ENCODE data around the gene CBX4.
"Not testable (repeated sequence)": the region's sequence is repeated elsewhere in the genome, so short reads cannot be mapped to it uniquely, and the experiment has no call there.

CBX4 gene

DNA sequence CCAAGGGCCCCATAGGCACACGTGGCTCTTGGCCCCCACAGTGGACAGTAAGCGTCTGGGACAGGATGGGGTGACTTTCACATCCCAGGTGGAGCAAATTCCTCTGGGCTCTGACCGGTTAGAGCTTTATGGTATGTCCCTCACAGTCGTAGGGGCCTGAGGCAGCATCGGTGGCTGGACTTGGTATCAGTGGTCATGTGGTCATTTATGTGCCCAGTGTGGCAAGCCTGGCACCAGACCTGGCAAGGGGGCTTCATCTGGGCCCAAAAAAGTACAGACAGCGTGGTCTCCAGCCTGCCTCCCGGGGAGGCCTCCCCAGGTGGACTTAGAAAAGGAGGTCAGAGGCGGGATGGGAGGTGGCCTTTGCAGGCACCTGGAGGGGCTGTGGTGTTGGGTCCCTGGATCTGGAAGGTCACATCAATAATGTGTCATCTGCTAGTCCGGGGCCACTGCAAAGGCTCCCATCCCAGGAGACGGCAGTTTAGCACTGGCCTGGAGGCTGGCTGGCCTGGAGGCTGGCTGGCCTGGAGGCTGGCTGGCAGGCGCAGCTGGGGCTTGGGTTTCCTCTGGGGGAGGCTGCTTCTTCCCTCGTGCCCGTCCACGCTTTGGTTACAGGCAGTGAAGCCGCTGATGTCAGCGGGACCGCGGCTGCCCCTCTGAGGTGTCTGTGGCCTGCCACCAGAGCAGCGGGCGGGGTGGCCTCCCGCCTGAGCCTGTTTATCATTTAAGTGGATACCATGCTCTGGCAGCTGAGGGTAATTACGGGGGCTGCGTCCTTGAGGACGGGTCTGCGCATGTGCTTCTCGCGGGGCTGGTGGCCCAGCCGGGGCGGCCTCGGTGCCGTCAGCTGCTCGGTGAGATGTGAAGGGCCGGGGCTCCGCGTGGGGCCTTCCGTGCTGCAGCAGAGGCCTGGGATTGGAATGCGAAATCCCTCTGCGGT, 20.7 kb upstream of the CBX4 start:
- no peak for DNase-seq

DNA sequence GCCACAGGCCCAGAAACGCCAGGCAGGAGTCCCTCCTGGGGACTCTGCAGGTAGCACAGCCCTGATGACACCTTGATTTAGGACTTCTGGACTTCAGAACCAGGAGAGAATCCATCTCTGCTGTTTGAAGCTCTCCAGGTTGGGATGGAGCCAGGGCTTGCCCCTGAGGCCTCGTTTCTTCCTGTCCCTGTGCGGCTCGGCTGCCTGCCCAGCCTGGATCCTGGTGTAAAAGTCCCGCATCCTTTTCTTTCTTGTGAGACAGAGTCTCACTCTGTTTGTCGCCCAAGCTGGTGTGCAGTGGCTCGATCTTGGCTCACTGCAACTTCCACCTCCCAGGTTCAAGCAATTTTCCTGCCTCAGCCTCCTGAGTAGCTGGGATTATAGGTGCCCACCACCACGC, 17.9 kb upstream of the CBX4 start:
- DNase-seq, result no peak

GRCh38 chr17:79855331-79856124, 16.3 kb upstream of the CBX4 start:
- no peak for DNase-seq

DNA sequence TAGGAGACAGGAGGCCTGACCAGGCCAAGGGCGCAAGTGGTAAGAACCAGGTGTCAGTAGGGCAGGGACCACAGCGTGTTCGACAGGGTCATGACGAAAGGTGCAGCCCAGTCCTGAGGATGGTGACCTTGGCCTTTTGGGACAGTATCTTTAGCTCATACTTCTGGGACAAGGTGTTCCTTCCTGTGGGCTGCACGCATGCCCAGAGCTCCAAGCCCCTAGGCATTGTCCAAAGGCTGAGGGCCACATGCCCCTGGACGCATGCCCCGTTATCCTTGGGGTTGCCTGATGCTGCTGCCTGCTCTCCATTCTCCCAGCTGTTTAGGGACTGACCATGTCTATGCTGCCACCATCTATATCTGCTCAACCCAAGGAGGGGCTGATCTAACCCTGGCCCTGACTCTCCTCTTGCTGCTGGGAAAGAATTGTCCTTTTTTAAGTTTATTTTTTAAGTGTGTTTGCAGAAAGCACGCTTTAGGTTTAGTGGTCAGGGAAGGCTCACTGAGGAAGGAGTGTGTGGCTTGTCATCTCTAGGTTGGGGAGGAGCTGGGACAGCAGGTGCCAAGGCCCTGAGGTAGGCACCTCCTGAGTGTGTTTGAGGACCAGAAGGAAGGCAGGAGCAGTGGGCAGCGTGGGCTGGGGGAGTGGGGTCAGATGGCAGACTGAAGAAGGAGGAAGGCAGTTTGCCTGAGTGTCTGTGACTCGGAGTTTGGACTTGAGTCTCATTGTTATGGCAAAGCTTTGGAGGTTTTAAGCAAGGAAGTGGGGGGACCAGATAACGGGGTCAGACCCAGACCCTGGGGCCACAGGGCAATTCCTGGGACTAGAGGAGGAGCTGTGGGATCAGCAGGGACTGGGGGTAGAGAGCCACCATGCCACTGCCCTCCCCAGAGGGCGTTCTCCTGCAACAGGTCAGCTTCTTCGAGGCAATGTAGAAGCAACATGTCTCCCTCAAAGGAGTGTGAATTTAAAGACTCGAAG, 15.1 kb upstream of the CBX4 start:
- no peak for DNase-seq

DNA sequence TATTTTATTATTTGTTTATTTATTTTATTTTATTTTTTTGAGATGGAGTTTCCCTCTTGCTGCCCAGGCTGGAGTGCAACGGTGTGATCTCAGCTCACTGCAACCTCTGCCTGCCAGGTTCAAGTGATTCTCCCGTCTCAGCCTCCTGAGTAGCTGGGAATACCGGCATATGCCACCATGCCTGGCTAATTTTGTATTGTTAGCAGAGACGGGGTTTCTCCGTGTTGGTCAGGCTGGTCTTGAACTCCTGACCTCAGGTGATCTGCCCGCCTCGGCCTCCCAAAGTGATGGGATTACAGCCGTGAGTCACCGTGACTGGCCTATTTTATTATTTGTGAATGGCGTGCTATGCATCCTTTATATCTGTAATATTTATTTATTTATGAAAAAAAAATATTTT, 13.9 kb upstream of the CBX4 start:
- DNase-seq, result not testable (repeated sequence)

GRCh38 chr17:79852748-79853147, 13.5 kb upstream of the CBX4 start:
- DNase-seq, result peak; percentile 18 to 78 (median 58)

GRCh38 chr17:79851461-79851817, 12.2 kb upstream of the CBX4 start:
- no peak for DNase-seq

DNA sequence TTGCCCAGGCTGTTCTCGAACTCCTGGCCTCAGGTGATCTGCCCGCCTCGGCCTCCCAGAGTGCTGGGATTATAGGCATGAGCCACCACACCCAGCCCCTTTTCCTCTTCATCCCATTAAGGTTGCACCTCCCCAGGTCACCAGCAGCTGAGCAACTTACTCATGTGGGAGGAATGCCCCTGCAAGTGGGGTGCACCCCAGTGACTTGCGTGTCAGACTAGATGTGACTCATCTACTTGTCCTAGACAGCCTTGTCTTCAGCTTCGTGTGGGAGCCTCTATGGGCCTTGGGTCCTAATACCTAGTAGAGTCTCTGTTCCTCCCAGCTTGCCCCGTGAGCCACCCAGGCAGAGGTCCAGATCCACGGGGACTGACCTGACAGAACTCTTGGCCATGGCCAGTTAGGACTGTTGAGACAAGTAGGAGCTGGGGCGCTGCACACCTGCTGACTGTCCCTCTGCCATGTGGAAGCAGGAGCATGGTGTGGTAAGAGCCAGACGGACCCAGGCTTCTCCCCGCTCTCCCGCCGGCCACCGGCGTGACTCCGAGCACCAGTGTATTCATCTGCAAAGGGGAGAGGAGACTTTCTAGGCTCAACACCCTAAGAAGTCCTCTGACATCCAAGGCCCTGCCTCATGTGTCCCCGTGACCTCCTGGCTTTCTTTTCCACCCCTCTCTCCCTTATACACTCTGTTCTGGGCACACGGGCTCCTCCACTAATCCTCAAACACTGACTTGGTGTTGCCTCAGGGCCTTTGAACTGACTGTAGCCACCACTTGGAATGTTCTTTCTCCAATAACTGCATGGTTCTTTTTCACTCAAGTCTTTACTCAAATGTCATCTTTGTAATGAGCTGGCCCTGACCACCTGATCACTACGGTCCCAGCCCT, 11.6 kb upstream of the CBX4 start:
- peak; percentile 38 to 70 (median 60) for DNase-seq

DNA sequence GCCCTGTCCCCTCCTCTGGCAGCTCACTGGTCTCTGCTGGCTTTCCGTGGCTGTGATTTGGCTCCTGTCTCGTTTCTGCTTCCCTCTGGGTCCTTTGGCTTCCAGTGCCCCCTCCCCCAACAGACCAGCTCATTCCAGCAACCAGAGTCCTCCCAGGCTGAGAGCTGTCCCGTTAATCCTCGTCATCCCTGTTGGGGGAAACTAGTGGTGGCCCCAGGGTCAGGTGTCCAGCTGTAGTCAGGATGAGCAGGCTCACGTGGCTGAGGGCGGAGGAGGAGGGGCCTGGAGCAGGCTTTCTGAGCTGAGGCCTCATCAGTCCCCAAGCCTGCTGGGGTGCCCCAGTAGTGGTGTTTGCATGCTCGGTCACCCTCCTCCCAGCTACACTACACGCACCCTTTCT, 10.7 kb upstream of the CBX4 start:
- no peak for DNase-seq

DNA sequence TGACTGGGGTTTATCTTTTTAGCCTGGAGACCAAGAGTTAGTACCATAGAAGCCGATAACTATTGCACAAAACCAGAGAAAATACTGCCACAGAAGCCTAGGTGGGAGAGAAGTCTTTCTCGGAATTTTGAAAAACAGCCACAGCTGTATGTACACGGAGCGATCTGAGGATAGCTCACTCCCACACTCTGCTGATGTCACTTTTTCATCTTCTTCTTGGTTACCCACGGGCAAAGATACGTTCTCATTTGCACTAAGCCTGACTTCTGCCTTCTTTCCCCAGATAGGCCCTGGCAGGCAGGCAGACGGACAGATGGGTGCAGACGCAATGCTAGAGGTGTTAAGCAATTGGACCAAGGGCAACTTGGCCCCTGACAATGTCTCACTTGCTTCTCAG, 9.1 kb upstream of the CBX4 start:
- DNase-seq, result no peak

GRCh38 chr17:79847698-79848369, 8.6 kb upstream of the CBX4 start:
- DNase-seq, result no peak

- peak; percentile 73 to 90 (median 86) for DNase-seq
Observed at GRCh38 chr17:79845601-79845949, 6.3 kb upstream of the CBX4 start.

- DNase-seq, result peak in 3 of 4 experiments; percentile 53 to 71 (median 58)
Observed at GRCh38 chr17:79844869-79845600, 5.8 kb upstream of the CBX4 start.

DNA sequence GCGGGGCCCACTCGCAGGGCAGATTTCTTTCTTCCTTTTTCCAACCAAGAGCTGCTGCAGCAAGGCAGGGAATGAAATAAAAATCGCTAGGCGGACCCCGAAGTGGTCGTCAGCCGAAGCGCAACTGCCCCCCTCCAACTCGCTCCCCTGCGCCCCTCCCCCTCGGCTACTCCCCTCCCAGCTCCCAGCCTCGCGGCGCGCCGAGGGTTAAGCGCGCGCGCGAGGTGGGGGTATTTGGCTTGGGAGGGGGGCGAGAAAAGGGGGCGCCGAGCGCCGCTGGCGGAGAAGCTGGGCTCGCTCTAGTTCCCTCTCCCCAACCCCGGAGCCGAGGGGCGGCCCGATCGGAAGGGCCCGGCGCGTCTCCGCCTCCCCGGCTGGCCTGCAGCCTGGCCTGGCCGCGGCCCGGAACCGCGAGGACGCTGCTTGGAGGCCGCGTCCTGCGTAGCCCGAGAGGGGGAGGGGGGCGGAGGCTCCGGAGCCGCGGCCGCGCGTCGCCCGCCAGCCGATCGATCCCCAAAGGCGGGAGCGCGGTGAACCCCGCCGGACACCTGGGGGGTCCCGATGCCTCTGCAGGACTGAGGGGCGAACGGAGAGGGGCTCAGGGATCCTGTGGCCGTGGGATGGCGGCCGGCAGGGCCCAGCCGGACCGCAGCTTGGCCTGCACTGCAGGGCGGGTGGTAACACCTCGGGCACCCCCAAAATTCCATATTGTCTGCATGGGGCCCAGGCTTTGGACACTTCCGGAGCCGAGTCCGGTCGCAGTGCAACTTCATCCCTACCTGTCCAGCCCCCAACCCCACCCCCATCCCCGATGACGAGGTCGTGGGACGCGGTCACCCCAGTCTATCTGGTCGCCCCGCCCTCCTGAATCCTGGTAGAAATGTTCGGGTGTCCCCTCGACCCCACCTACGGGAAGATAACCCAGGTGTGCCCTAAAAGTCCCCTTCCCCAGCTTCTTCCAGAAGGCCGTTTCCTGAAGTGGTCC, 4.9 kb upstream of the CBX4 start:
- DNase-seq, result peak; percentile 38 to 83 (median 66)

GRCh38 chr17:79843474-79843815, 4.2 kb upstream of the CBX4 start:
- DNase-seq, result peak in 1 of 4 experiments; percentile 46

DNA sequence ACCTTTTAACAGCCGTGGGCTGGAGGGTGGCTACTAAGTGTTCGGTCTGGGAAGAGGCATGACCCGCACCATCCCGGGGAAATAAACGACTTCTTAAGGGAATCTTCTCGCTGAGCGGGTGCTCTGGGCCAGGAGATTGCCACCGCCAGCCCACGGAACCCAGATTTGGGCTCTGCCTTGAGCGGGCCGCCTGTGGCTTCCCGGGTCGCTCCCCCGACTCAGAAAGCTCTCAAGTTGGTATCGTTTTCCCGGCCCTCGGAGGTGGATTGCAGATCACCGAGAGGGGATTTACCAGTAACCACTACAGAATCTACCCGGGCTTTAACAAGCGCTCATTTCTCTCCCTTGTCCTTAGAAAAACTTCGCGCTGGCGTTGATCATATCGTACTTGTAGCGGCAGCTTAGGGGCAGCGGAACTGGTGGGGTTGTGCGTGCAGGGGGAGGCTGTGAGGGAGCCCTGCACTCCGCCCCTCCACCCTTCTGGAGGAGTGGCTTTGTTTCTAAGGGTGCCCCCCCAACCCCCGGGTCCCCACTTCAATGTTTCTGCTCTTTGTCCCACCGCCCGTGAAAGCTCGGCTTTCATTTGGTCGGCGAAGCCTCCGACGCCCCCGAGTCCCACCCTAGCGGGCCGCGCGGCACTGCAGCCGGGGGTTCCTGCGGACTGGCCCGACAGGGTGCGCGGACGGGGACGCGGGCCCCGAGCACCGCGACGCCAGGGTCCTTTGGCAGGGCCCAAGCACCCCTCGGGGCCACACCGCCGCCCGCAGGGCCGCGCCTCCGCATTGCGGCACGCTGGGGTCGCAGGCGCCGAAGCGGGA, 3.6 kb upstream of the CBX4 start:
- DNase-seq, result peak in 1 of 4 experiments; percentile 26

DNA sequence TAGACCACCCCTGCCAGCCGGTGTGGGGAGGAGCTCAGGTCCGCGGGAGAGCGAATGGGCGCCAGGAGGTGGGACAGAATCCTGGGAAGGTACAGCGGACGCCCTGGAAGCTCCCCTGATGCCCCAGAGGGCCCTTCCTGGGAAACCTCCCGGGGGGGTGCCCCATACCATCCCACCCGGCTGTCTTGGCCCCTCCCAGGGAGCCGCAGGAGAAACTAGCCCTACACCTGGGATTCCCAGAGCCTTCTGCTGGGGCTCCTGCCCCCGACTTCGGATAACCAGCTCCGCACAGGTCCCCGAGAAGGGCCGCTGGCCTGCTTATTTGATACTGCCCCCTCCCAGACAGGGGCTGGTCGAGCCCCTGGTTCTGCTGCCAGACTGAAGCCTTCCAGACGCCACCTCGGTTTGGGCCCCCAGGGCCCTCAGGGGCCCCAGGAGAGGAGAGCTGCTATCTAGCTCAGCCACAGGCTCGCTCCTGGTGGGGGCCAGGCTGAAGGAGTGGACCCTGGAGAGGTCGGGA, 3.0 kb upstream of the CBX4 start:
- DNase-seq, result no peak

All from suppressor macrophage (primary cell).